ENCODE measurements around the gene APOL2.
"Not testable (repeated sequence)": the region's sequence is repeated elsewhere in the genome, so short reads cannot be mapped to it uniquely, and the experiment has no call there.

Gene APOL2

DNA sequence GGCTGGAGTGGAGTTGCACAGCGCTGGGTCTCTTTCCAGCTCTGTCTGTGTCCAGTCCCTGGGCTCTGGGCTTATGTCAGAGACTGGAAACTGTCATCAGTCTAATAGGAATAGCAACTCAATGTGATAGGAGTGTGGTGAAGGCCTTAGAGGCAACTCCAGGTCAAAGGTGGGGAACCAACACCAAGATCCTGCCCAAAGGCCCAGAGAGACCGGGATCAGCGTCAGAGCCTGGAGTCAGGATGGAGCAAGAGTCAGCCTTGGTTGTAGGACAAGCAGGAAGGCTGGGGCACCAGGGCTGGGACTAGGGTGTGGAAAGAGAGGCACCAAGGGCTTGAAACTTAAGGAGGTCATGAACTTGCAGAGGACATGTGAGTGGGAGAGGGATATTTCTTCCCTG lies 23.0 kb upstream of the APOL2 start:
- not testable (repeated sequence) for DNase-seq

DNA sequence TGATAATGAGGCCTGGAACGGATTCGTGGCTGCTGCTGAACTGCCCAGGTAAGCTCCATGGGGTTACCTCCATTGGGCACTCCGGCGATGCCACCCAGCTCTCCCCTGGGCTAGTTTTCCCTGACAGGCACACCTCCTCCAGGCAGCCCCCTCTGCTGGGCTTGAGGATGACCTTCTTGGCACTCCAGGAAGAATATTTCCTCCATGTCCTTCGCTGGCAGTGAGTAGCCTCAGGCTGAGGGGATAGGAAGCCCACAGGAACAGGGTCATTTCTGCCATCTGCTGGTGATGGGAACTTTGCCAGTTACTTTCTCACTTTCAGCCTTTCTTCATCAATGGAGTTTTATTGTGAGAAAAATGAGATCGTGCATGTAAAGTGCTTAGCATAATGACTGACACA lies 22.3 kb upstream of the APOL2 start:
- DNase-seq: not testable (repeated sequence)

DNA sequence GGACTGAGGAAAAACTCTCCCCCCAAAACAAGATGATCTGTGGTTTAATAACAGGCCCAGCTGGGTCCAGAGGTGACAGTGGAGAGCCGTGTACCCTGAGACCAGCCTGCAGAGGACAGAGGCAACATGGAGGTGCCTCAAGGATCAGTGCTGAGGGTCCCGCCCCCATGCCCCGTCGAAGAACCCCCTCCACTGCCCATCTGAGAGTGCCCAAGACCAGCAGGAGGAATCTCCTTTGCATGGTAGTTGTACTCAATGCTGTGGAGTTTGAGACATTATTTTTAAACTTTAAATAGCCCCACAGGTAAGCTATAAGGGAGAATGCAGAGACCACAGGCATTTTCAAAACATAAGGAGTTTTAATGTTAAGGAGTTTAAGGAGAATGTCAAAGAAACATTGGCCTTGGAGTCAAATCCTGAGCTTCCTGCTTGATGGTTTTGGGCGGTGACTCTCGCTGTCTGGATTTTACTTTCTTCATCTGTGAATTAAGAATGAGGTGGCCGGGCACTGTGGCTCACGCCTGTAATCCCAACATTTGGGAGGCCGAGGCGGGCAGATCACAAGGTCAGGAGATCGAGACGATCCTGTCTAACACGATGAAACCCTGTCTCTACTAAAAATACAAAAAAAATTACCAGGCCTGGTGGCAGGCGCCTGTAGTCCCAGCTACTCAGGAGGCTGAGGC lies 20.4 kb upstream of the APOL2 start:
- DNase-seq: no peak

DNA sequence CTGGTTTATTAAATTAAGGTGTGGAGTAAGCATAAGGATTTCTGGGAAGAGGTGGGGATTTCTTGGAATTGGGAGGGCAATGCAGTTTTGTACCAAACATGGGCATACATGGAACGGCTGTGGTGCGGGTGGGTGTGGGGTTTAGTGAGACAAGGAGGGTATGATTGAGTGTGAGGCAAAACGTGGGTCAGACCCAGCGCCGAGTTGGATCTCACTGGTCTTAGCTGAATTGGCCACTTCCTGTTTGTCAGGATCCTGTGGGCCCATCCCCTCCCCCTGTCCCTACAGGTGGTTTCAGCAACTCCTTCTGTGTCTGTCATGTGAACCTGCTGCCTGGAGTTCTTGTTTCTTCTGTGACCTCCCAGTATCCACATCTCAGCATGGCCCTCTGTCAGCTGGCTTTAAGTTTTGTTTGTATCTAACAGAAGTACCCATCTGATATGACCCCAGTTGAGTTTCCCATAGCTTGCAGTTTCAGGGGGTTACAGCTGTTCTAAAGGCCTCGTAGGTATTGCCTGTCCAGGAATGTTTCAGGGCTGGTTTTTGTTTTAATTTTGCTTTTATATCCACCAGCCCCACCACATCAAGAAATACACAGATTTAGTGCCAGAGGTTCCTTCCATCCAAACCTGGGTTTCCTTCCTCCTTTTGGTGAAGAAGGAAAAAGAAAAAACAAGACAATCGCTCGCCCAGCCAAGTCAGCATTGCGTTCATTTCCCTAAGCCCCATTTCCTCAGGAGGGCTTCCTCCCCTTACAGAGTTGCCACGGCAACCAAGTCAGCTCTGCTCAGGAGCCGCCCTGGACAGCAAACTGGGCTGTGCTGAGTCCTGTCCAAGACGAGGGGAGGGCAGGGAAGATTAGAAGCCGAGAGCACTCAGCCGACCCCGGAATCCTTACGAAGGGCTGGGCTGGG lies 19.6 kb upstream of the APOL2 start:
- DNase-seq: no peak

DNA sequence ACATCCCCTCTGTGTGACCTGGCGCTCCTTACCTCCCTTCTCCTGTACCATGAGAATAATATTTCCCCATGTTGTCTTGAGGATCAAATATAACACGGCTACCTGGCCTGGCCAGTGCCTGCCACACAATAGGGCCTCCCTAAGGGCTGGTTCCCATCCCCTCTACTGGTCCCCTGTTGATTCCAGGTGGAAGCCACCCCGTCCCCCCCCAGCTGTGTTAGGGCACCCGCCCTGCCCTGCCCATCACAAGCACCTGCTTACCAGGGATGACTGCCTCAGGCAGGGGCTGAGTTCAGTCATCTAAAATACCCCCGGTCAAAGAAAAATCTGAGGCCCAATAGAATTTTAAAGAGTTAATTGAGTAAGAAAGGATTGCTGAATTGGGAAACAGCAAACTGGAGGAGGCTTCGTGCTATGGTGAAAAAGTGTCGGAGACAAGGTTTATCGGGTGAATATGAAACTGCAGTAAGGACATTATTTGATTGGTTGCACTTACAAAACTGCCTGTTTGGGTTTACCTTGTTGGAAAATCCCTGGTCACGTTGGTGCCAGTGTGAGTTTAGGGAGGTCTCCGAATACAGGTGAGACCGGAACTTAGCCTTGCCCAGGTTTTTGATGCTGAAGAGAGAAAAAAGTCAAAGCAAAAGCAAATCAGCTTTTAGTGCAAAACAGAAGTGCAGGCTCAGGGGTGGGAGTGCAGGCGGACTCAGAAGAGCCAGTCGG lies 18.8 kb upstream of the APOL2 start:
- no peak for DNase-seq

DNA sequence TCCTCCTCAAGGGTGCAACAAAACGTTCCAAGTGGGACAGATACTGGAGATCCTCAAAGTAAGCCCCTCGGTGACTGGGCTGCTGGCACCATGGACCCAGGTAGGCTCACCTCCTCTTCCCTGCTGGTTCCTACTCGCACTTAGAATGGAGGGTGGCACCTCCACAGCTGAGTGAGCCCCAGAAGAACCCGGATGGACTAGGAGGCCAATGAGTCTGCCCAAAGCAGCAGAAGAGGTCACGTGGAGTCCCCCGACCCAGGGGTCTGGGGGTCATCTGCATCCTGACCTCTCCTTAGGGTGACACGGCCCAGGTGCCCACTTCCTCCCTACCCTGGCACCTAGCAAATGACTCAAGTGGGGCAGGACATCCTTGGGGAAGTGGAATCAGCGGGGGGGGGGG lies 18.0 kb upstream of the APOL2 start:
- no peak for DNase-seq

DNA sequence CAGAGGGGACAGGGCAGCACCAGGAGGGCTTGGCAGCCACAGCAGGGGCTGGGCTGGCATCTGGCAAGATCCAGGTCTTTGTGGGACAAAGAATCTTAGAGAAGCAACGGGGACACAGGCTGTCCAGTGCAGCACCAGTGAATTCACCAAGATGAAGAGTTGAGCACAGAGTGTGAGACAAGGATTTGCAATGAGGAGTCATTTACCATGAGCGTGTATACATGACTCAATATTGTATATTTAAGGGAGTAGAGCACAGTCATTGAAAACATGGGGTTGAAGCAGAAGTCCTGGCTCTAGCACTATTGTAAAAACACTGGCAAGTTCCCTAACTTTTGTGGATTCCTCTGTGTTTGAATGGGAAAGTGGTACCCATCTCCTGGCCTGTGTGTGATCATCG lies 17.2 kb upstream of the APOL2 start:
- no peak for DNase-seq

DNA sequence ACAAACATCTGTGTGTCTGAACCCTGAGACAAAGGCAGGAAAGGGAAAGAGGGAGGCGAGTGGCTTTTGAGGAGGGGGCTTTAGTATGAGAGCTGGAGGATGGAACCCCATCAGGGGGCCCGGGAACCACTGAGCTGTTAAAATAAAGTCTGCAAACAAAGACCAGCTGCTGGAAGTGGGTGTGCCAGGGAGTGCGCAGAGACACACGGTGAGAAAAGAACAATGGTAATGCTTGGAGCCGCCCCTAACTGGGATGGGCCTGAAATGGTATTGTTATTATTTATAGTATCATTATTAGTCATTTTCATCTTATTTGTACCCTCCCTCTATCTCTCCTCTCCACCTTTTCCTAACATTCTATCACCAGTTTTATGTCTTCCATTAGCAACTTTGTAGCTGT lies 16.2 kb upstream of the APOL2 start:
- DNase-seq: not testable (repeated sequence)

DNA sequence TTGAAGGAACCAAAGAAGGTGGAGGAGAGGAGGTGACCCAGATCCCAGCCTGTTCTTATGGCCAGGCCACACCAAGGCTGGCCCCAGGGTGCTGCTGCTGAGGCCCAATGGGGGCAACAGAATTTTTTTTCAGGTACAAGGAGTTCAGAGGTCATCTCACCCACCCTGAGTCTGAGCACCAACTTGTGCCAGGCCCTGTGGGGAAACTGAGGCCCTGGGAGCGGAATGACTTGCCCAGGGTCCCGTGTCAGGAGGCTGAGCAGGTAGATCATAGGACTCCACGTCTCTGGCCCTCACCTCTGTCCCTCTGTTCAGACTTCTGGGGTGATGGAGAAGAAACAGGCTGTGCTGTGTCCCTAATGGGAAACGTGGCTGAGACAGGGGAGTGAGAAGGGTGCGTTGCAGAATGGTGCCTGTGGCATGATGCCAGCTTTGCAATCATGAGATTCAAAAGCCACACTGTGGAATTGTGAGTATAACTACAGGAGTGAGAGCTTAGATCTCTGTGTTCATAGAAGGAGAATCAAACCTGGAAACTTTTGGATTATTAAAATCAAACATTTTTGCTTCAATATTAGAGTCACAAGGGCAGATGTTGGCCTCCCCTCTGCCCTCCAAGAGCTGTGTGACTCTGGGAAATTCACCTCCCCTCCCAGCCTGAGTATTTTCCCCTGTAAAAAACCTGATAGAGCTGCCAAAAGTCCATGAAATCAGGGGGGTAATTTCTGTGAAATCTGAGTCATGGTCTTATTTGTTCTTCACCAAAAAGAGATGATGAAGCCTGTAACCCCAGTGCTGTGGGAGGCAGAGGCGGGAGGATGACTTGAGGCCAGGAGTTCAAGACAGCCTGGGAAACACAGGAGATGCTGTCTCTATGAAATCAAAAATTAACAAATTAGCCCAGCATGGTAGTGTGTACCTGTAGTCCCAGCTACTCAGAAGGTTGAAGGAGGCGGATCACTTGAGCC lies 14.5 kb upstream of the APOL2 start:
- peak; percentile 25 for DNase-seq

DNA sequence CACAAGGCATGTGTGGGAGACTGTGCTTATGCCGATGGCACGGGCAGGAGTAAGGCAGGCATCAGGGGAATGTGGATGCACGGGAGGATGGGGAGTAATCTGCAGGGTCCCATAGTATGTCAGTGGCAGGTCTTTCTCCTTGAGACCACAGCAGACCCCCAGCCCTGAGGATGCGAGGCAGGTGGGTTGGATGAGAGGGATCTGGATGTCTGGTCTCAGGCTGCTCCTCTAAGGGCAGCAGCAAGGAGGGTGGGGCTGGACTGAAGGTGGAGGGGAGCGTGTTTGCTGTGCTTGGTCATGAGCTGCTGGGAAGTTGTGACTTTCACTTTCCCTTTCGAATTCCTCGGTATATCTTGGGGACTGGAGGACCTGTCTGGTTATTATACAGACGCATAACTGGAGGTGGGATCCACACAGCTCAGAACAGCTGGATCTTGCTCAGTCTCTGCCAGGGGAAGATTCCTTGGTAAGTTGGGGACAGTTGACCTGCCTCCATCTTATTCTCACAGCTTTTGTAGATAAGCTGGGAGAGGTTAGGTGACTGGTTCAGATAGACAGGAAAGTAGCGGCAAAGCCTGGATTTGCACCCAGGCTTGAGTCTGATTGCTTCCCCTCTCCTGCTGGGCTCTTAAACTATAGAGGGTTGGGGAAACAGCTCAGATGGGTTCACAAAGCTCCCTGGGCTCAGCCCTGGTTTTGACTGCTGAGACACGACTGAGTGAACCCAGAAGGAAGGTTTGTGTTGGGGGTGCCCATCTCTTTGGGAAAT lies 13.6 kb upstream of the APOL2 start, which contains the start of gene APOL1:
TSS of gene APOL1 (plus strand) at position 380 of the 769 bp plus-strand sequence. CDS start 1,823 bp downstream, outside the sequence.
- DNase-seq: peak; percentile 86

DNA sequence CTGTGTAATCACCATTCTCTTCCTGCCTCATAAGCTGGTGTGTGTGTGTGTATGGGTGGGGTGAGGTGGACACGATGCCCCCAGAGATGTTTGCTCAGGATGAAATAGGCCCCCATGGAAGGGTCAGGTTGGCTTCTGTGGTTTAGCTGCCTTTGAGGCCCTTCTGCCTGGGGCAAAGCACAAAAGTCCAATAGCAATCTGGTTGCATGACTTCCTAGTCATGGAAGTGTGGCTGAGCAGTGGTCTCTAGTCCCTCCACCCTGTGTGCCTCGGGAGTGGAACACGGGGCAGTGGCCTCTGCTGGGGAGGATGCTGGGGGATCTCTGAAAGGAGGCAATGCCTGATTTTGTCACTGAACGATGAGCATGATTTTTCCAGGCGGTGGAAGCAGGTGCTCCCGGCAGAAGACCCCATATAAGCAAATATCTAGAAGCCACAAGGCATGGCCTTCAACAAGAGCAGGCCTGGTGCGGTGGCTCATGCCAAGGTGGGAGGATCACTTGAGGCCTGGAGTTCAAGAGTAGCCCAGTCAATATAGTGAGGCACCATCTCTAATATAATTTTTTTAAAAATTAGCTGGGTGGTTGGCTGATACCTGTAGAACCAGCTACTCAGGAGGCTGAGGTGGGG lies 12.8 kb upstream of the APOL2 start:
- not testable (repeated sequence) for DNase-seq

DNA sequence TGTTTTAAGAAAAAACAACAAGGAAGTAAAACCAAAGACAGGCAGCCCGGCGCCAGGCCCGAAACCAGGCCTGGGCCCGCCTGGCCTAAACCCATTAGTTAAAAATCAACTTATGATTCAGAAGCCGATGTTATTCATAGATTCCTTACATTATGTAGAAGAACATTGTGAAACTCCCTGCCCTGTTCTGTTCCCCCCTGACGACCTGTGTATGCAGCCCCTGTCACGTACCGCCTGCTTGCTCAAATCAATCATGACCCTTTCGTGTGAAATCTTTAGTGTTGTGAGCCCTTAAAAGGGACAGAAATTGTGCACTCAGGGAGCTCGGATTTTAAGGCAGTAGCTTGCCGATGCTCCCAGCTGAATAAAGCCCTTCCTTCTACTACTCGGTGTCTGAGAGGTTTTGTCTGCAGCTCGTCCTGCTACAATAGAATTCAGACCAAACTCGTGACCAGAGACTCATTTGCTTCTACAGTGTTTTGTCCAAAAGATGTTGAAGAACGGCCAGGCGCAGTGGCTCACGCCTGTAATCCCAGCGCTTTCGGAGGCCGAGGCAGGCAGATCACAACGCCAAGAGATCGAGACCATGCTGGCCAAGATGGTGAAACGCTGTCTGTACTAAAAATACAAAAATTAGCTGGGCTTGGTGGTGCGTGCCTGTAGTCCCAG lies 11.1 kb upstream of the APOL2 start:
- DNase-seq: not testable (repeated sequence)

DNA sequence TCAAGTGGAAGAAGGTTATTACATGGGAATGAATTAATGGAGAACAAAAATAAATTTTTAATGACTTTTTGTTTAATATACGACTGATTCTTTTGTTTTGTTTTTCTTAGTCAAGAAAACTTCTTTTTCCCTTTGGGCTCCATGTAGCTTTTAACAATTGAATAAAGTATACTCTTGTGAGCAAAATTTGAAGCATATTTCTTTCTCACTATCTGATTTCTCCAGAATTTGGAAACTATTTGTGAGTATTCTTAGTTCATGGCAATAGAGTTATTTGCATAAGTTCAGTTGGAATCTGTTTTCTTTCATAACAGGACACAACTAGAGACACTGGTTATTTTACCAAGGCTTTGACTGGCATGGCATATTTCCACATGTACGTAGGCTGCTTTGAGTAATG lies 9.8 kb upstream of the APOL2 start:
- no peak for DNase-seq

DNA sequence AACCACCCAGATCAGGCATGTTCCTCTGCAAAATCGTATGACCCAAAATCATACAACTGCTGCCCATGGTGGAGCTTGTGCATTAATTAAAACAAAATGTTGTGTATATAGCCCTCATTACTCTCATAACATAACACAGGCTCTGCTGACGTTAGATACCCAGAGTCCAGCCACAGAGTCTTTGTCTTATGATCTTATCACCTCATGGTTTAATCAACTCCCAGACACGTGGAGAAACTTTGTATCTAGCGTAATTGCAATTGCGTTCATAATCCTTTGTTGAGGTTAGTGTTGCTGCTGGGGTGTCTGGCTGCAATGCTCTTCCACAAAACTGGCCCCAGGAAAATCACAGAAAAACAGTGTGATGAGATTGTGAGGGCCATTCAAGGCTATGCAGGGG lies 8.6 kb upstream of the APOL2 start:
- no peak for DNase-seq

DNA sequence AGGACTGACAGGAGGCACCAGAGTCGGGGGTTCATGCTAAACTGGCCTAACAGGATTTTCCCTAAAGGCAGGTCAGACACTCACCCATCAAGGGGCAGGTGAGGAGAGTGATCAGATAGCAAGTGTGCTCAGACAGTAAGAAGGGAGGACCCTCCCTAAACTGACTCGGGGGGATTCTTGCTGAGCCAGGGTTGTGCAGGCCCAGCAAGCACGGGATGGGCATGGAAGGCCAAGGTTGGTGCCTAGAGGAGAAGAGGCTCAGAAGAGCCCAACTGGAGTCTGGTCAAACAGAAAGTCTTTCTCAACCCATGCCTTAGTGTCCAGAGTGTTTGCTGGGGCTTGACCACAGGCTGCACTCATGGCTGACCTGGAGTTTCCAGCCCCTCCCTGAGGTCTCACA lies 7.4 kb upstream of the APOL2 start:
- DNase-seq: no peak

DNA sequence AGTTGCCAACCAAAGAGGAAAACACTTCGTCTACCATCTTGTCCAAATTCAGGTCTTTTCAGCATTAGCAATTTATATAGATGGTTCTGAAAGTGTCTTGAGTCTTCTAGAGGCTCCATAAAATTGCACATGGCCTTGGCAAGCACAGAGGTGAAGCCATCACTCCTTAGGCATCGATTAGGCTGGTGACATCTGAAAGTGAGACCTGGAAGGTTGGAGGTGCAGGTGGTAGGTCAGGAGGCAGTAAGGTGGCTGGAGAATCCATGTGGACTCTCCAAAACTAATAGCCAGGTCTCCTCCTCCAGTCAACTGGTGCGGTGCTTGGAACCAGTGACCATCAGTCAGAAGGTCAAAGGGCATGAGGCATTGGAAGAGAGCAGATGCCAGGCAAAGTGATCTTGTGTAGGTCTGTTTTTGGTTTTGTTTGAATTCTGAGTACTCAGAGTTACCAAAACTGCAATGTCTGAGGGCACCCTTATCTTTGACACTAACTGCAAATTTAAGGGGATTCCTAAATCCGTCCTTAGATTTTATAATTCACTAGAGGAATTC lies 6.6 kb upstream of the APOL2 start:
- no peak for DNase-seq

DNA sequence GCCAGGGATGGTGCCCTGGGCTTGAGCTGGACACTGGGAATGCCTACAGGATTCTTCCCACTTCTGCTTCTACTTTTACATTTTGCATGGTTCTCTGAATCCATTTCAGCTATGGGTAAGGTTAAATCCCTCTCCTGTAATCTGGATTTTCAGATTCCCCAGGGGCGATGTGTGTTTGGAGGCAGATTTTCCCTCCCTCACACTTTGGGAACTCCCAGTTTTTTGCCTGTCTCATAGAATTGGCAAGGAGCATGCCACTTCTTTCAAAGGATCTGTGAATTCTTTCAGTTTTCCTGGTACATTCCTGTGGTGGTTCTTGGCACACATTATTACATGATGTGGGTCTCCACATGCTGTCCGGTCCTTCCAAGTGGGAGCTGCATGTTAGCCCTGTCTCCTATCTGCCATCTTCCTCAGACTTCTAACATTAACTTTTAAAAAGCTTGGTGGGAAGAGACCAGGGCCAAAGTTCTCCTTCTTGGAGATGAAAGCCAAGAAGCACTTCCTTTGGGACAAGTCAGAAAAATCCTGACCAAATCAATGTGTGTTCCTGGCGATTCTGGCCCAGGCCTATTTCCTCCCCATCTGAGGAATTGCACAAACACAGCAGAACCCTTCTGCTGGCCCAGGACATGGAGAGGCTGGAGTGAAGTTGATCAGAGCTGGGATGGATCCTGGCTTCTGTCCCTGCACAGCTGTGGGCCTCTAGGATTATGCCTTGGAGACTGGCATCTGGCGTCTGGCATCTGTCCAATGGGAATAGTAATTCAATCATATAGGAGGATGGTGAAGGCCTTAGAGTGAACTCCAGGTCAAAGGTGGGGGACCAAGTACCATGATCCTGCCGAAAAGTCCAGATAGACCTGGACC lies 5.4 kb upstream of the APOL2 start:
- no peak for DNase-seq

DNA sequence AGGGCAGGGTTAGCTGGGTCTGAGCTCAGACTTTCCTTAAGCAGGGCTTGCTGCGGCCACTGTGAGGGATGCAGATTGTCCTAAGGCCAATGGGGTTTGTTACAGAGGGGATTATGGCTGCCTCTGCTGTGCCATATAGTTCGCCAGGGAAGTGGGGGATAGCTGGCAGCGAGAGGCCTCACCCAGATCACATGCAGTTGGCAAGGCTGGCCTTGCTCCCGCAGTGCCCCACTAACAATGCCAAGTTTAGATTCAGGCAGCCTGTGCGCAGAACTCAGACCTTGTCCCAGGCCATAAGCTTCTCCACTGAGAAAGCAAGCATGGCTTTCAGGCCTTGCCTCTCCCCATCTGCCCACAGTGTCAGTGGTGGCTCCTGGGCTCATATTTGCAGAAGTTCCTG lies 4.7 kb upstream of the APOL2 start:
- DNase-seq: no peak

DNA sequence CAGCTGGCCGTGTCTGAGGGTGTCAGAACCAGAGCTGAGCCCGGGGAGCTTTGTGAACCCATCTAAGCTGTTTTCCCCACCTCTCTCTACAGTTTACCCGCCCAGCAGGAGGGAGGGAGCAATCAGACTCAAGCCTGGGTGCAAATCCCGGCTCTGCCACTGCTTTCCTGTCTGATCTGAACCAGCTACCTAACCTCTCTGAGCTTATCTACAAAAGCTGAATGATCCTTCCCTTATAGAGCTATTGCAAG lies 252 bp downstream of the APOL2 start:
- no peak for DNase-seq

All from inflammatory macrophage treated with lipopolysaccharide for 4 hours (primary cell).